ENCODE measurements around the gene DSE.
A peak's percentile ranks its signal among the peaks of the same experiment; 100 is the strongest.

Gene DSE

GRCh38 chr6:116355796-116356195 is 15.0 kb upstream of the DSE start:
- Histone ChIP-seq H3K4me3 (no peak overlapping the region), H3K27ac (no peak overlapping the region)

- H3K27ac ChIP-seq = no peak overlapping the region
- no peak overlapping the region for H3K4me3 ChIP-seq
These were observed 11.6 kb upstream of the DSE start for GRCh38 chr6:116359131-116359530.

DNA sequence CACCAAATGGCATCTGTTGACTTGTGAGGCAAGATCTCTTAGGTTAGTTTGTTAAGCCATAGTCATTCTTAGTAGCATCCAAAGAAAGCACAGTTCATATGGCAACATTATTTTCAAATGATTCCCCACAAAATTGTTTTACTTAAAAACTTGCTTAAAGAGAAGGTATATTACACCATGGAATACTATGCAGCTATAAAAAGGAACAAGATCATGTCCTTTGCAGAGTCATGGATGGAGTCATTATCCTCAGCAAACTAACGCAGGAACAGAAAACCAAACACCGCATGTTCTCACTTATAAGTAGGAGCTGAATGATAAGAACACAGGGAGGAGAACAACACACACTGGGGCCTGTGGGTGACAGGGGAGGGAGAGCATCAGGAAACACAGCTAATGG is 10.9 kb upstream of the DSE start:
- H3K4me3 ChIP-seq = no peak overlapping the region
- H3K27ac ChIP-seq = no peak overlapping the region

GRCh38 chr6:116362276-116362675 is 8.5 kb upstream of the DSE start:
- Histone ChIP-seq H3K4me3 (no peak overlapping the region), H3K27ac (no peak overlapping the region)

DNA sequence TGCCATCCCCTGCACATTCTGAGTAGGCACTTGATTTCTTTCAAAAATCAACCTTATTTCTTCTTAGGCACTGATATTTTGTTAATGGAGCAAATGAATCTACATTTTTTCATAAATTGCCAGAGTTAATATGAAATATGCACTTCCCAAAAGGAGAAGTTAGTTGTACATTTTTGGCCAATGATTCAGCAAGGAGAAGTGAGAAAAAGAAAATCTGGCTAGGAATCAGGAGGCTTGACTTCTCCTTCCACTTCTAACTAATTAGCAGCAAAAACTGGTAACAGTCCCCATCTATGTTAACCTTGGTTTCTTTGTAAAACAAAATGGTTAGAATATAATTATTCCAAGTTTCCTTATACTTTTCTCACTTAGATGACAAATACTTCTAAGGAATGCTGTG is 7.0 kb upstream of the DSE start:
- Histone ChIP-seq H3K4me3 (no peak overlapping the region), H3K27ac (peak overlapping the region in 3 of 21 experiments; percentile 37 to 46 (median 45))

GRCh38 chr6:116364321-116364720 is 6.4 kb upstream of the DSE start:
- no peak overlapping the region for H3K4me3 ChIP-seq
- H3K27ac ChIP-seq = peak overlapping the region in 2 of 21 experiments; percentile 45 to 46

DNA sequence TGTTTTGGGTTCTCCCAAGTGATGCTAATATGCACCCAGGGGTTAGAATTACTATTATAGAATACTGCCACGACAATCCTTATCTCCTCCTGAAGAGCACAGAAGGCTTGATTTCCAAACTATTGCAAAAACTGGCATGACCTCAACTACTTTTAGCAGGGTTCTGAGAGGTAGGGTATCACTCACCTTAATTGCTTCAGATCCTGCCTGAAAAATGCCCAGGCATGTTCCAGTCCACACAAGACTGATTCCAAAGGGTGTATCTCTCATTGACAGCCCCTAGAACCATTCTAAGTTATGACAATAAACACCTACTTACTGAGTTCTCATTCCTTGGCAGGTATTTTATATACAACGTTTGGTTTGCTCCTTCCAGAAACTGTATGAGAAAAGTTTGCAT is 5.0 kb upstream of the DSE start:
- H3K27ac ChIP-seq = no peak overlapping the region
- H3K4me3 ChIP-seq = no peak overlapping the region

DNA sequence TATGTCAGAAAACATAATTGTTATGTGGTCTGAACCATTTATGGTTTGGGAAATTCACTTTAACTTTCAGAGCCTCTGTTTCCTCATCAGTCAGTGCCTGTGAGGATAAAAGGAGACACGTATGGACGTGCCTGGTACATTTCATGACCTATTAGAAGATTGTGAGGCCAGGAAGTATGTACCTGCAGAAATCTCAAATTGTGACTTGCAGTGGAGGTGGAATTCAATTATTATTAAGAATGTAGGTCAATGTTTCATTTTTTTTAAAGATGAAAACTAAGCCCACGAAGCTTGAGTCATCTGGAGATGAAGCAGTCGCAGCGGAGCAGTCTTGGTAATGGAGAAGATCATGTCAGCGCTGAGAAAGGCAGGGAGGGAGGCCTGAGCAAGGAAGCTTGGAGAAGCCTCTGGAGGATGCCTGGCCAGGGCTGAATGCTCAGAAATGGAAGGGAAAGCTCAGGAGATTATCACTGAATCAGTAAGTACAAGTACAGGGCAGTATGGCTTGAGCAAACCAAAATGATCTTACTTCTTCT is 3.9 kb upstream of the DSE start:
- H3K4me3 ChIP-seq = no peak overlapping the region
- H3K27ac ChIP-seq = no peak overlapping the region

GRCh38 chr6:116369540-116369939 is 1.2 kb upstream of the DSE start:
- H3K27ac ChIP-seq = peak overlapping the region in 17 of 21 experiments; percentile 85 to 98 (median 96)
- peak overlapping the region in 6 of 7 experiments; percentile 44 to 88 (median 74) for H3K4me3 ChIP-seq

DNA sequence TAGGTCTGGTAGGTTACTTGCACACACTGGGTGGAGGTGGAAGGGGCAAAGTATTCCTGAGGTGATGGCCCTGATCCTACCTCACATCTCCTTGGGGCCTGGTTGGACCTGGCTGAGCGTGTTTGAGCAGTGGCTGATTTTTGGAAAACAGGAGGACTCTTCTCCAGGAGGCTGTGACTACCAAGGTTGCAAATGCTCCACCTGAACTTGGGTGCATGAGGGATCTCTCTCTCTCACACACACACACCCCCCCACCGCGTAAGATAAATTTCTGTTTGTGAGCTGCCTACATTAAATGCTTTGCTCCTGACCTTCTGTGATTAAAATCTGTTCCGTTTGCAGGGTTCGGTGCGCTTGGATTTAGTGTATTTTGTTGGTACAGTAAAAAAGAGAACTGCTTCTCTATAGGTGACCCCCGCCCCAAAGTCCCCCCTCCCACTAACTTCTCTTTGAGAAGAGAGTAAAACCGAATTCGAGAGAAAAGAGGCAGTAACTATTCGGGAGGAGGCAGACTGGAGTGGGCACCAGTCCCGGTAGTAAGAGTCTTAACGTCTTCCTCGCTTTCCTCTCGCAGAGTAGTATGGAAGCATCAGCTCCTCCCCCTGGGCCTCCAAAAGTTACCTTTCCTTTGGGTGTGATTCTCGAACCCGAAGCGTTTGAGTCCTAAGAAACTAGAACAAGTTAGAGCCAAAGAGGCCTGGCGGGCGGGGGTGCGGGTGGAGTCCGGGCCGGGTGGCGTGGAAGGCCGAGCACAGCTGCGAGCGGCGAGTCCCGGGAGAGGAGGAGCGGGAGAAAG is 585 bp upstream of the DSE start:
- H3K4me3 ChIP-seq = peak overlapping the region; percentile 44 to 88 (median 79)
- peak overlapping the region; percentile 84 to 98 (median 96) for H3K27ac ChIP-seq

DNA sequence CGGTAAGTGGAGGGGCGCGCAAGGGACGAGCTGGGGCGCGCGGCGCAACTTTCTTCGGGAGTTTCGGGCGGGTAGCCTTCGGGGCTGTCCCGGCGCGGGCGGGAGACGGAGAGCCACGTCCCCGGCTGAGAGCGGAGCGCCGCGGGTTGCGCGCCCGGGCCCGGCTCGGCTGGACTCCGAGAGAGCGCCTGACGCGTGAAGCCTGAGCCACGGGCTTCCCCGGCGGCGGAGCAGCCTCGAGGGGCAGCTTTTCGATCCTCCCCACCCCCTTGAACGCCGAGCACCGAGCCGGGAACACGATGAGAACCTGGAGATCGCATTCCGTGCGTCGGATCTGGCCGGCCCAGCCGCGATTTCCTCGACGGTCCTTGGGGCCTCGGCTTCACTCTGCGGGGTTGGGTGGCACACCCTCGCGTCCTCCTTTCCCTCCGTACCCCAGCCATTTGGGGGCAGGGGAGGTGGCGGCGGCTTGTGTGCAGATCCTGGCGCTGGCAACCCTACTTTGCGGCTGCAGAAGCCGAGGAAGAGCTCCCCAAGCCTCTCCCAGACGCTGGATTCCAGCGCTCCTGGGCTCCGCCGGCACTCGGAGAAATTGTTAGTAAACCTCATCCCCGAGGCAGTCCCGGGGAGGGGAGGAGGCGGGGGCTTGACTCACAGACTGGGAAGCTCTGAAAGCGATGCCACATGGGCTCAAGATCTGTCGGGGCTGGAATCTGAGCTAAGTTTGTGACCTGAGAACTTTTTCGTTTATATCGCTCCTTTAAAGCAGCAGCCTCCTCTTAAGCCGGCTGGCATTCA is 572 bp downstream of the DSE start:
- Histone ChIP-seq H3K4me3 (peak overlapping the region; percentile 44 to 88 (median 79)), H3K27ac (peak overlapping the region; percentile 84 to 98 (median 96))

DNA sequence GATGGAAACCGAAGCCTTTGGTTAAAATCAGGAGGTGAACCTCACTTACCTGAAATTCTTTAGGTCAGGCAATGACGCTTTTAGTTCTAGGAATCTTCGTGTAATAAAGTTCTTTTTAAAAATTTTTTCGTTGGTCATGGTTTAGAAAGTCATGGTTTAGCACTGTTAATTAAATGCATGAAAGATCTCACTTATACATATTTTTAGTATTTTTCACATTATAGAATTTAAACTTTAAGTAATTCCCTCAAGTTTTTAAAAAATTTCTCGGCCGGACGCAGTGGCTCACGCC is 1.1 kb downstream of the DSE start:
- Histone ChIP-seq H3K27ac (peak overlapping the region in 20 of 21 experiments; percentile 84 to 98 (median 96)), H3K4me3 (peak overlapping the region; percentile 44 to 88 (median 79))

- Histone ChIP-seq H3K27ac (peak overlapping the region in 3 of 21 experiments; percentile 13 to 27 (median 20)), H3K4me3 (no peak overlapping the region)
These were observed 2.6 kb downstream of the DSE start for GRCh38 chr6:116373300-116373699.

GRCh38 chr6:116373940-116374339 is 3.2 kb downstream of the DSE start:
- no peak overlapping the region for H3K4me3 ChIP-seq
- H3K27ac ChIP-seq = peak overlapping the region in 9 of 21 experiments; percentile 4 to 73 (median 44)

- no peak overlapping the region for H3K4me3 ChIP-seq
- peak overlapping the region in 11 of 21 experiments; percentile 4 to 73 (median 28) for H3K27ac ChIP-seq
These were observed 3.8 kb downstream of the DSE start for GRCh38 chr6:116374586-116374985.

GRCh38 chr6:116375262-116375661 is 4.5 kb downstream of the DSE start:
- H3K27ac ChIP-seq = peak overlapping the region in 1 of 21 experiments; percentile 33

DNA sequence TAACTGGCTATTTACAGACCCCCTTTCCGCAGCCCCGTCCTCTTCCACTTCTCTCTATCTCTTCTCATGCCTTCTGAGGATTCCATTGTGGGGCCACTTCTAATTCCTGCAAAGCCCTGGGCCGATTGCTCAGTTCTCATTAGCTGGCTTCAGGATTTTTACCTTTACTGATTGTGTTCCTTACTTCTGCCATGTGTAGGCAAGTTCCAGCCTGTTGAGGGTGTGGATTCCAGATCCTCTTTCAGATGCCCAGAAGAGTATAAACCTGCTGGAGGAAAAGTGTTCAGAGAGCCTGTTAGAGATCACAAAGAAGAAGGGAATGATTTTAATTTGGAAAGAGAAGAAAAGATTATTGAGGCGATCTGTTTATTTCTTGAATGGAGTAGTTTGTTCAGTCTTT is 5.4 kb downstream of the DSE start:
- Histone ChIP-seq H3K4me3 (no peak overlapping the region), H3K27ac (peak overlapping the region in 8 of 21 experiments; percentile 3 to 59 (median 32))

More at GRCh38 chr6:116375262-116375661, 4.5 kb downstream of the DSE start:
- H3K4me3 ChIP-seq = no peak overlapping the region

DNA sequence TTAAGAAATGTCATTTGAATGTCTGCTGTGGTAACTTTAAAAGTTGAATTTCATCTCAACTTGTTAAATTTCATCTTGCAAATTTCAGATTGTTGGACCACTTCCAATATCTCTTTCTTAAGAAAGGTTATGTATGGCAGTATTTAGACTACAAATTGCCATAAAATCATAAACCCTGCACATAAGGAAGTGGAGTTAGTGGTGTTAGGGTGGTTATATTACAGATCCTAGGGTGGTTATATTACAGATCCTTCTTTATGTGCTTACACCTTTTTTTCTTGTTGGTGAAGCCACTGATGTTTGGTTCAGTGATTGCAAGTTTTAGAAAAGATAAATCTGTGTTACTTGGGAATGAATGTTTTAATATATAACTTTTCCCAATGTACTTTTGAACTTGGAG is 9.0 kb downstream of the DSE start:
- no peak overlapping the region for H3K27ac ChIP-seq
- H3K4me3 ChIP-seq = no peak overlapping the region

GRCh38 chr6:116380346-116380745 is 9.6 kb downstream of the DSE start:
- H3K27ac ChIP-seq = peak overlapping the region in 1 of 21 experiments; percentile 20
- no peak overlapping the region for H3K4me3 ChIP-seq

- H3K27ac ChIP-seq = peak overlapping the region in 1 of 21 experiments; percentile 60
- no peak overlapping the region for H3K4me3 ChIP-seq
These were observed 10.3 kb downstream of the DSE start for GRCh38 chr6:116381000-116381399.

DNA sequence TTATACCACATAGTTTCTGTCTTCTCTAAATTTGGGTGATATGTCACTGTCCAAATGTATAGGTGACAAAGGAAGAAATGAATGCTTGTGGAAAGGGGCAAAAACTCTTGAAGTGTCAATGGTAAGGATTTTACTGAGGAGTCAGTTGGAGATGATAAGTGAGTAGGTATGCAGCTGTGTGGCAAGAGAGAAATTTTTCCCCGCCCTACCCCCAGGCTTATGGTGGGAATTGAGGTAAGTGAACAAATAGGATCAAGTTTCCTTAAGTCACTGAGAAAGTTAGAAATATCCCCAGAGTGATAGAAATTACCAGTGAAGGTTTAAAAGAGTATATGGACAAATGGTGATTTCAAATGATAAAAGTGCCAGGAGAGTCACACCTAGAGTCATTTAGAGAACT is 11.8 kb downstream of the DSE start:
- H3K4me3 ChIP-seq = no peak overlapping the region

More for the DNA sequence above, 11.8 kb downstream of the DSE start:
- H3K27ac ChIP-seq = no peak overlapping the region
